LNCaP clone FGC (cell line): Measurements from ENCODE around the gene MACROD2.

Experiments
- DNase-seq: peaks from one replicate; pipeline ENCODE4 v3.0.0-alpha.2; 2011; ENCODE audit warnings: low read depth
- H3K4me3 ChIP-seq: 2 replicates; pipeline ENCODE4 v1.5.1; 2011; ENCODE audit warnings: mild to moderate bottlenecking, low read depth, low read length, control low read depth
- CTCF ChIP-seq: IDR thresholded peaks from 2 replicates; pipeline ENCODE4 v1.5.1; 2012; ENCODE audit warnings: mild to moderate bottlenecking; ENCODE audit not compliant: control insufficient read depth, insufficient read depth; ENCODE audit errors: extremely low read depth

The MACROD2 gene

GRCh38 chr20:15141861-15142260, 1146.5 kb downstream of the MACROD2 start:
- no peak overlapping the region for H3K4me3 ChIP-seq
- DNase-seq = no peak
- TF ChIP-seq CTCF = no peak

GRCh38 chr20:15143478-15143877, 1148.2 kb downstream of the MACROD2 start:
- no peak for DNase-seq
- no peak overlapping the region for H3K4me3 ChIP-seq
- TF ChIP-seq CTCF = no peak

GRCh38 chr20:15144916-15145315, 1149.6 kb downstream of the MACROD2 start:
- no peak overlapping the region for H3K4me3 ChIP-seq
- TF ChIP-seq CTCF = no peak
- no peak for DNase-seq

- no peak for TF ChIP-seq CTCF
- DNase-seq = no peak
- H3K4me3 ChIP-seq = no peak overlapping the region
Observed at GRCh38 chr20:15146948-15147347, 1151.6 kb downstream of the MACROD2 start.

GRCh38 chr20:15154070-15154469, 1158.8 kb downstream of the MACROD2 start:
- TF ChIP-seq CTCF = no peak
- no peak overlapping the region for H3K4me3 ChIP-seq
- DNase-seq = no peak

GRCh38 chr20:15155848-15156401, 1160.6 kb downstream of the MACROD2 start:
- TF ChIP-seq CTCF = no peak
- no peak overlapping the region for H3K4me3 ChIP-seq
- DNase-seq = no peak

GRCh38 chr20:15158533-15158932, 1163.2 kb downstream of the MACROD2 start:
- DNase-seq = no peak
- TF ChIP-seq CTCF = no peak
- H3K4me3 ChIP-seq = no peak overlapping the region
